OCI-LY3 (cell line): Measurements from ENCODE around the gene SGCA.

Experiments used
- H2AFZ ChIP-seq: fragments of 200-600, 300-600 bp; shearing (Covaris generic); 2 replicates; pipeline ENCODE4 v1.6.0; 2014; ENCODE audit warnings: antibody characterized with exemption, low read depth, low read length
- H3K27ac ChIP-seq: fragments of 200-600, 300-600 bp; sonication (generic); 2 replicates; pipeline ENCODE4 v1.5.1; 2014; ENCODE audit warnings: mild to moderate bottlenecking, low read length, moderate library complexity, mixed read lengths
- H3K27me3 ChIP-seq: fragments of 200-600, 300-600 bp; sonication (generic); 2 replicates; pipeline ENCODE4 v1.6.1; 2014; ENCODE audit warnings: low read depth, low read length, mixed read lengths
- H3K36me3 ChIP-seq: fragments of 200-600, 300-600 bp; sonication (generic); replicated peaks from 2 replicates; pipeline ENCODE3; 2014; ENCODE audit warnings: low read depth, low read length, mixed read lengths
- H3K4me1 ChIP-seq: fragments of 300-600, 200-600 bp; sonication (generic); 2 replicates; pipeline ENCODE4 v1.6.1; 2014; ENCODE audit warnings: low read length, mixed read lengths
- H3K4me2 ChIP-seq: fragments of 200-600, 300-600 bp; sonication (generic); 2 replicates; pipeline ENCODE4 v1.6.1; 2014; ENCODE audit warnings: low read length, mixed read lengths
- H3K4me3 ChIP-seq: fragments of 300-600, 200-600 bp; sonication (generic); 2 replicates; pipeline ENCODE4 v1.5.1; 2014; ENCODE audit warnings: antibody characterized with exemption, mild to moderate bottlenecking, low read length, moderate library complexity
- H3K79me2 ChIP-seq: fragments of 300-600, 200-600 bp; shearing (Covaris generic); 2 replicates; pipeline ENCODE4 v1.6.1; 2014; ENCODE audit warnings: mild to moderate bottlenecking, low read length, mixed read lengths
- H3K9ac ChIP-seq: fragments of 300-600, 200-600 bp; shearing (Covaris generic); 2 replicates; pipeline ENCODE4 v1.6.0; 2014; ENCODE audit warnings: mild to moderate bottlenecking, low read length, moderate library complexity
- H3K9me3 ChIP-seq: fragments of 200-600, 300-600 bp; shearing (Covaris generic); 2 replicates; pipeline ENCODE4 v1.6.1; 2014; ENCODE audit warnings: low read length, mixed read lengths; ENCODE audit not compliant: insufficient read depth
- H4K20me1 ChIP-seq: fragments of 200-600, 300-600 bp; sonication (generic); 2 replicates; pipeline ENCODE4 v1.6.1; 2016; ENCODE audit warnings: low read length, mixed read lengths; ENCODE audit not compliant: insufficient read depth
- EZH2phosphoT487 ChIP-seq: fragments of 200-600 bp; shearing (Covaris generic); IDR thresholded peaks from 2 replicates; pipeline ENCODE4 v1.6.1; 2018; ENCODE audit warnings: antibody characterized with exemption, mixed run types, low read depth
- TF ChIP-seq, protein P1 (sequence below): fragments of 200-600, 300-600 bp; sonication (generic); IDR thresholded peaks from 2 replicates; pipeline ENCODE4 v1.5.1; 2014; ENCODE audit warnings: antibody characterized with exemption, low read length, low read depth

The SGCA gene

DNA sequence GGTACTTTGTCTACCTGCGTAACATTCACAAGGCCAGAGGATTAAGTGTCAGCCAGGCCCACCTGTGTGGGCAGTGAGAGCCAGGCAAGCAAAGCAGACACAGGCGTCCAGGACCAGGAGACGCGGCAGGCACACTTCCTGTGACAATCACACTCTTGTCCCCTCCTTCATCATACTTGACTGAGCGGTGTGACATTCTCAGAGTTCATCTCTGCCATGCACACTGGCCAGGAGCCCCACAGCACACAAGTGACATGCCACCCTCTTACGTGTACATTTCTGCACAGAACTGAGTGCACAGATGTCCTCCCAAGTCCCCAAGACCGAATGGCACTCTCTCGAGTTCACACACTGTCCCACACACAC, 24.1 kb upstream of the SGCA start:
- Histone ChIP-seq H4K20me1 (peaks cover 99% of the 10 kb centered on the region), H3K4me1 (peaks cover 80% of the 10 kb centered on the region), H3K4me3 (no peak overlapping the region), H2AFZ (no peak overlapping the region), H3K9me3 (no peaks in the 10 kb centered on the region), H3K4me2 (no peak overlapping the region), H3K27ac (0 out of 2 replicates have a peak overlapping the region, but pooled peaks have one; percentile 16), H3K9ac (no peak overlapping the region), H3K36me3 (peaks cover 95% of the 10 kb centered on the region), H3K27me3 (no peaks in the 10 kb centered on the region), H3K79me2 (peaks cover 98% of the 10 kb centered on the region)
- TF ChIP-seq EZH2phosphoT487, result no peak
- TF ChIP-seq, protein P1, sequence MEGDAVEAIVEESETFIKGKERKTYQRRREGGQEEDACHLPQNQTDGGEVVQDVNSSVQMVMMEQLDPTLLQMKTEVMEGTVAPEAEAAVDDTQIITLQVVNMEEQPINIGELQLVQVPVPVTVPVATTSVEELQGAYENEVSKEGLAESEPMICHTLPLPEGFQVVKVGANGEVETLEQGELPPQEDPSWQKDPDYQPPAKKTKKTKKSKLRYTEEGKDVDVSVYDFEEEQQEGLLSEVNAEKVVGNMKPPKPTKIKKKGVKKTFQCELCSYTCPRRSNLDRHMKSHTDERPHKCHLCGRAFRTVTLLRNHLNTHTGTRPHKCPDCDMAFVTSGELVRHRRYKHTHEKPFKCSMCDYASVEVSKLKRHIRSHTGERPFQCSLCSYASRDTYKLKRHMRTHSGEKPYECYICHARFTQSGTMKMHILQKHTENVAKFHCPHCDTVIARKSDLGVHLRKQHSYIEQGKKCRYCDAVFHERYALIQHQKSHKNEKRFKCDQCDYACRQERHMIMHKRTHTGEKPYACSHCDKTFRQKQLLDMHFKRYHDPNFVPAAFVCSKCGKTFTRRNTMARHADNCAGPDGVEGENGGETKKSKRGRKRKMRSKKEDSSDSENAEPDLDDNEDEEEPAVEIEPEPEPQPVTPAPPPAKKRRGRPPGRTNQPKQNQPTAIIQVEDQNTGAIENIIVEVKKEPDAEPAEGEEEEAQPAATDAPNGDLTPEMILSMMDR, result no peak

DNA sequence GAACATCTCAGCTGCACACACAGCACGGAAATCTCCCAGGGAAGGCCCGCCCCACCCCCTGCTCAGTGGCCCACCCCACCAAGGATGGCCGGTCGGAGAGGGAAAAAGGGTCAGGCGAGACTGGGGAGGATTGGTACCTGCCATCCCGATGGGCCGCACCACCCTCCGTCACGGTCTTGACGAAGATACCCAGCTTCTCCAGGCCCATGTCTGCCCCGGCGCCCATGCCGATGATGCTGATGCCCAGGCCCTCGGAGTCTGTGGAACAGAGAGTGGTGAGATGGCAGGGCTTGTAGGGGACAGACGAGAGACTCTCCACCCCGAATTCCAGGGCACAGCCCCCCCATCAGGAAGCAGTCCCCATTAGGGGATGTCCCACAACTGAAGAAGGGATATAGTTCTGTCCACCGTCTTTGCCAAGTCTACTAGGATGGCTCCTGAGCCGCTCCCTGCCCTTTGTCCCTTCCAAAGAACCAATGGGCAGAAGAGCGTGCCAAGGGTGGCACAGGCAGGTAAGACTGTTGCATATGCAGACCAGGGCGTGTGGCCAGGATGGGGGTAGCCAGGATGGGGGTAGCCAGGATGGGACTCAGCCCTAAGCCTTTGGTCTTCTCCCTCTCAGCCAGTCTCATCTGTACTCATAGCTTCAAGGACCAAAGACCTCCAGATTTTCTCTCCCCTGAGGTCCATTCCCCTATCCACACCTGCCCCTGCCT, 22.2 kb upstream of the SGCA start:
- Histone ChIP-seq H3K9me3 (no peaks in the 10 kb centered on the region), H2AFZ (no peak overlapping the region), H3K79me2 (peaks cover 99% of the 10 kb centered on the region), H3K36me3 (peaks cover 92% of the 10 kb centered on the region), H3K27ac (peak overlapping the region; percentile 98), H4K20me1 (peaks cover 85% of the 10 kb centered on the region), H3K27me3 (no peaks in the 10 kb centered on the region), H3K4me3 (no peak overlapping the region), H3K9ac (no peak overlapping the region), H3K4me1 (peaks cover 70% of the 10 kb centered on the region), H3K4me2 (peak overlapping the region; percentile 5; the same call in 1 of the 2 replicates)
- no peak for TF ChIP-seq EZH2phosphoT487
- TF ChIP-seq, protein P1, result no peak

DNA sequence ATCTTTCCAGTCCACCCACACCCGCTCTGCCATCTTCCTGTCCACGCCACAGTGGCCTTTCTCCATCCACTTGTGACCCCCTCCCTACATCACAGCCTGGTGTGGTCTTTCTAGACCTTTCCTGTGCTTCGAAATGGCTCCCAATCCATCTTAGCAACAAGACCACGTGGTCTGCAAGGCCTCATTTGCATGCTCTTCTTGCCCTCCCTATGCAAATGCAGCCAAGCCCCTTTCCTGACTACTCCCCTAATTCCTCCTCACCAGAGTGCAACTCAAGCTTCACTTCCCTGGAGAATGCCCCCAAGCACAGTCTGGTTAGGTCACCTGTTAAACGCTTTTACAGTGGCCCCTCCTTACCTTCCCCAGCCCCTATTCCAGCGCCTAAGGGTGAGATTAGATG, 21.4 kb upstream of the SGCA start:
- peaks cover 65% of the 10 kb centered on the region for H3K4me1 ChIP-seq
- H3K36me3 ChIP-seq, result peaks cover 88% of the 10 kb centered on the region
- peak overlapping the region; percentile 98 for H3K27ac ChIP-seq
- TF ChIP-seq, protein P1, result no peak
- no peak for TF ChIP-seq EZH2phosphoT487
- no peak overlapping the region for H3K9ac ChIP-seq
- H3K4me3 ChIP-seq, result no peak overlapping the region
- H3K79me2 ChIP-seq, result peaks cover 98% of the 10 kb centered on the region
- no peaks in the 10 kb centered on the region for H3K27me3 ChIP-seq
- H3K9me3 ChIP-seq, result no peaks in the 10 kb centered on the region
- peak overlapping the region; percentile 95 for H3K4me2 ChIP-seq
- no peak overlapping the region for H2AFZ ChIP-seq
- peaks cover 77% of the 10 kb centered on the region for H4K20me1 ChIP-seq

DNA sequence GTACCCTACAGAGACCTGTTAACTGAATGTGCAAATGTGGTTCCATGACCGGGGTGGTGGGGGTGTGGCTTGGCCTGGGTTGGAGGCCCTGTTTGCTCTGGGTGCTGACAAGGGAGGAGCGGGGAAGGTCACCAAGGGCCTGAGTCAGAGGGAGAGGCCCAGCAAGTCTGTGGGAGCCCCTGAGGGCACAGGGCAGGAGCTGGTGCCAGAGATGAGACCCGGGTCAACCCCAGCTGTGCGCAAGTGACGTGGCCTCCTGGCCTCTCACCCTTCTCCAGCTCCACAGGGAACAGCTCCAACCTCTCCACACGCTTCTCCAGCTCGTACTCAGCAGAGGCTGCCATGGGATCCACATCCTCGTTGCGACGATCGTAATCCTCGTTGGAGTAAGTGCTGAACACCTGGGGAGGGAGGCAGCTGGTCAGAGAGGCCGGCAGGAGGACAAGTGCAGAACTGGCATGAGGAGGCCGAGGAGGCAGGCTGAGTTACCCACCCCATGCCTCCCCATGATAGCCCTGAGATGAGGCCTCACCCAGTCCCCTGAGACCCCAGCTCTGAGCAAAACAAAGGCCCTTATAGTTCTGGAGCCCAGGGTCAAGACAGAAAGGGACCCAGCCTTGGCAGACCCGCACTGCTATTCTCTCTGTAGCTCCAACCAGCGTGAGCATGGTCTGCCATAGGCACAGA, 20.8 kb upstream of the SGCA start:
- H3K4me2 ChIP-seq, result peak overlapping the region; percentile 95
- peaks cover 99% of the 10 kb centered on the region for H3K79me2 ChIP-seq
- H3K27me3 ChIP-seq, result no peaks in the 10 kb centered on the region
- no peak overlapping the region for H2AFZ ChIP-seq
- peak overlapping the region; percentile 93 for H3K4me3 ChIP-seq
- H3K9me3 ChIP-seq, result no peaks in the 10 kb centered on the region
- H3K9ac ChIP-seq, result peak overlapping the region; percentile 99; the same call in 1 of the 2 replicates
- TF ChIP-seq, protein P1, result no peak
- no peak for TF ChIP-seq EZH2phosphoT487
- H3K36me3 ChIP-seq, result peaks cover 90% of the 10 kb centered on the region
- peak overlapping the region; percentile 98 for H3K27ac ChIP-seq
- peaks cover 72% of the 10 kb centered on the region for H4K20me1 ChIP-seq
- H3K4me1 ChIP-seq, result peaks cover 64% of the 10 kb centered on the region
